Hypothalamus (tissue), 51 donors: ENCODE results near the gene ZNF223.
A peak's percentile ranks its signal among the peaks of the same experiment; 100 is the strongest.

Source experiments
- DNase-seq, 51 donors: peaks; one replicate each; lab custom pipeline; 2025; lab: John Stamatoyannopoulos, UW

ZNF223 gene

GRCh38 chr19:44051650-44052402 lies at the start of gene ZNF223:
ZNF223 (plus strand) TSS chr19:44052036; CDS start chr19:44055177, 3,141 bp downstream.
- DNase-seq, result peak; percentile 46 to 98 (median 94)

GRCh38 chr19:44002212-44002565 lies 49.6 kb upstream of the ZNF223 start:
- DNase-seq, result no peak

- peak; percentile 29 to 96 (median 87) for DNase-seq
These were observed 49.0 kb upstream of the ZNF223 start, which contains the start of gene ZNF230 for GRCh38 chr19:44002566-44003460. ZNF230 (plus strand) TSS chr19:44002957; CDS start chr19:44007079, 4,122 bp downstream.

DNA sequence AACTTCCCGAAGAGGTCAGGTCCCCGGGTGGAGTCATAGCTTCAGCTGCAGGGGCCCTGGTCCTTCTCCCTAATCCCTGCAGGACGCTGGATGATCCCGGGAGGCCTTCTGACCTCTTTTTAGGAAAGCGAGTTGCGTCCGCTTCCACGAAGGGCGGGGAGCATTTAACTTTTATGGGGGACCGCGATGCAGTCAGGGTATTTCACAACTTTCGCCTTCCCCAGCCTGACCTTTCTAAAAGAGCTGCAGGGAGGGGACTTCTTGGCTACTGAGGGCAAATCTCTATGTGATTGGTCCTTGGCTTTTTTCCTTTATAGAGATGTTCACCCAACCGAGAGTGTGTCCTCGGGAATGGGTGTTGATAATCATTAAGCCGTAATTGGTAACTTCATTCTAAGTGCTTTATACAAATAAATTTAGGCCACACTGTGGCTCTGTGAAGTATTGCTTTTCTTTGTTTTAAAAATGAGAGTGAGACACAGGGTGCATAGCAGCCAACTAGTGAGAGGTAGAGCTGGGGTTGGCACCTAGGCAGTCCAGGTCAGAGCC lies 48.3 kb upstream of the ZNF223 start:
- peak in 4 of 51 donors; percentile 1 to 3 (median 2) for DNase-seq

DNA sequence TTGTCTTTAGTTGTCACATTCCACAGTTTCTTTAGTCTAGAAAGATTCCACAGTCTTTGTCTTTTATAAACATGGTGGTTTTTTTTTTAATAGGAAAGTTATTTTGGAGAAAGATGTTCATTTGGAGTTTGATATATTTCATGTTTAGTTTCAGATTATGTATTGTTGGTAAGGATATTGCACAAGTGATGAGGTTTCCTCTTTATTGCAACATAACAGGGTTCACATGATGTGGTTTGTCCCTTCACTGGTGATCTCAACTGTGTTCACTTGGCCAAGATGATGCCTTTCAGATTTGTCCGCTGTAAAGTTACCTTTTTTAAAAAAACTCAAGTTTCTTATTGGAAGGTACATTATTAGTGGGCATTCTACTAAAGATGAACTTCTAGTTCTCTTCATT lies 45.9 kb upstream of the ZNF223 start:
- no peak for DNase-seq

GRCh38 chr19:44007473-44007872 lies 44.4 kb upstream of the ZNF223 start:
- no peak for DNase-seq

GRCh38 chr19:44010468-44010867 lies 41.4 kb upstream of the ZNF223 start:
- no peak for DNase-seq

DNA sequence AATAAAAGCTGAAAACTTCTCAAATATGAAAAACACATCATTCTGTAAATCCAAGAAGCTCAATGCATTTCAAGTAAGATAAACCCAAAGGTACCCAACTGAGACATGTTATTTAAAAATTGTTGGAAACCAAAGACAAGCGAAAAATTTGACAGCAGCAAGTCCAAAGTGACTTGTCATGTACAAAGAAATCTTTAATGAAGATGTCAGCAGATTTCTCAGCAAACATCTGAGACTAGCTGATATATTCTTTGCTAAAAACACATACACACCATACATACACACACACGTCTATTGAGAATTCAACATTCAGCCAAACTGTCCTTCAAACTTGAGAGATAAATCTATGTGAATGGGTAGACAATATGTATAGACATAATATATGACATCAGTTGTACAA lies 32.3 kb upstream of the ZNF223 start:
- no peak for DNase-seq

DNA sequence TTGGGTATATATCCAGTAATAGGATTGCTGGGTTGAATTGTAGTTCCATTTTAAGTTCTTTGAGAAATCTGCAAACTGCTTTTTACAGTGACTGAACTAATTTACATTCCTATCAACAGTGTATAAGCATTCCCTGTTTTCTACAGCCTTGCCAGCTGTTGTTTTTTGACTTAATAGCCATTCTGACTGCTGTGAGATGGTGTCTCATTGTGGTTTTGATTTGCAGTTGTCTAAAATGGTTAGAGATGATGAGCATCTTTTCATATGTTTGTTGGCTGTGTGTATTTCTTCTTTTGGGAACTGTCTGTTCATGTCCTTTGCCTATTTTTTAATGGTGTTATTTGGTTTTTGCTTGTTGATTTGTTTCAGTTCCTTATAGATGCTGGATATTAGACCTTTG lies 30.6 kb upstream of the ZNF223 start:
- DNase-seq, result no peak

- no peak for DNase-seq
These were observed 27.0 kb upstream of the ZNF223 start for GRCh38 chr19:44024900-44025216.

DNA sequence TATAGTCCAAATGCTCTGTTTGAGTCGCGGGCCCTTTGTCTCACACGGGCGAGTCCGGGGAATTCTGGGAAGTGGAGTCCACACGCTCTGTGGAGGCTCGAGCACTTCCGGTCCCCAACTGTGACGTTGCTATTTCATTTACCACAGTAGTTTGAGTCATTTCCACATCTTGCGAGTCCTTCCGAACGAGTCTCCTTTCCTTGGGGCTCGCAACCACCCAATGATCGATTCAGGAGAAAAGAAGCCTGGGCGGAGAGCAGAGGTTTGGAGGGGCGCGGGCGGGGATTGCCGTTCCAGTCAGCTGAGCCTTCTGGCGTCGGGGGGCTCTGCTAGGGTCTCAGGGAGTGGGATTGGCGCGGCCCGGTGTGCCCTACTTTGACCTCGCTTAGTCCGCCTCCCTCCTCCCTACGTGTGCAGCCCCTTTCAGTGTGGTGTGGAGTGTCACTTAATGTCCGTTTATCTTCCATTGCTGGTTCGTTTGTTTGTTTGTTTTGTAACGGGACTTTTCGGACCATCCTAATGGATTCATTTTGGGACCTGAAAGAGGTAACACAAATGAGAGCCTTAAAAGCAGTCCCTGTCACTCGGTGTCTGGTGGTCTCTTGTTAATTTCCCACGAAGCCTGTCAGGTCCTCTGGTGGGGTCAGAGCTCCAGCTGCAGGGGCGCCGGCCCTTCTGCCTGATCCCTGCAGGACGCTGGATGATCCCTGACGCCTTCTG lies 26.5 kb upstream of the ZNF223 start, which contains the start of gene ZNF222:
ZNF222 (plus strand) TSS at position 163 of the 720 bp plus-strand sequence; CDS start at position 221, 58 bp downstream.
- DNase-seq, result peak in 50 of 51 donors; percentile 16 to 89 (median 71)

DNA sequence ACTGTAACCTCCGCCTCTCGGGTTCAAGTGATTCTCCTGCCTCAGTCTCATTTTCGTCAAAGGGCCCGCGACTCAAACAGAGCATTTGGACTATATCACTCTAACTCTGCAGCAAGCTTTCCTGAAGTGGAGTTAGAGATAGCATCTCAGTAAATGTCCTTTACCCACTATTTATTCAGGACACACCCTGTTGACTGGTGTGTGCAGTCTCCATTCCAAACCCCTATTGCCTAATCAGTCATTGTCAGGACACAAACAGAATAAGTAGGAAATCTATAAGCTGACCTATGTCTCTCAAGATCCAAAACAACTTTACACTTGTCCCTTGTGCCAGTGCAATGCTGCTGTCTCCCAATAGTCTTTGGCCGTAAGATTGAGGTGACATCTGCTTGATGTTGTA lies 25.2 kb upstream of the ZNF223 start:
- no peak for DNase-seq

GRCh38 chr19:44032001-44032610 lies 19.7 kb upstream of the ZNF223 start:
- DNase-seq, result no peak

- DNase-seq, result no peak
These were observed 9.7 kb upstream of the ZNF223 start for GRCh38 chr19:44042147-44042546.

DNA sequence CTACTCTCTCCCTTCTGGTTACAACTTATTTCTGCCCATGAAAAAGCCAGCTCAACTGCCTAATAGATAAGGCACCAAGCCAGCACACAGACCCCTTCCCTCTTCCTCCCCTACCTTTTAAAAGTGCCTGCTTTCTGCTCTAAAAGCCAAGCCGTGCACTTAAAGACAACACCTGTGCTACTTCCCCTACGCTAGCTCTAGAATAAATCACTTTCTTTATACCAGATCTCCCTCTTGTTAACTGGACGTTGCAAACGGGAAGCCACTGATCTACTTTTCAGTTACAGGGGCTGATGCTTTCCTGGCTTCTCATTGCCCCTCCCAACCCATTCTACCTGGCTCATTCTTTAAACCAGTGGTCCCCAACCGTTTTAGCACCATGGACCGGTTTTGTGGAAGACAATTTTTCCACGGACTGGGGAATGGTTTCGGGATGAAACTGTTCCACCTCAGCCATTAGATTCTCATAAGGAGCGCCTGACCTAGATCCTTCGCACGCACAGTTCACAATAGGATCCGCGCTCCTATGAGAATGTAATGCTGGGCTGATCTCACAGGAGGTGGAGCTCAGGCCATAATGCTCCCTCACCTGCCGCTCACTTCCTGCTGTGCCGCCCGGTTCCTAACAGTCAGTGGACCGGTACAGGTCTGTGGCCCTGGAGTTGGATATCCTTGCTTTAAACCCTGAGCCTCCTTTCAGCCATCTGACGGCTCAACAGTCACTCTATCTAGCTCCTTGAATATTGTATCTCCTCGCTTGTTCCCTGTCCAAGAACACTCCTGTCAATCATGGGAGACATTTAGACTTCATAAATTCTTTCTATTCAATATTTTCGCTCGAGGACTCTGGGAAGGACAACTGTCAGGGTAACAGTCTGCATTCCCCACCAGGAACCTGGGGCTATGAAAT lies 841 bp upstream of the ZNF223 start:
- DNase-seq, result peak in 12 of 51 donors; percentile 0 to 33 (median 10)

DNA sequence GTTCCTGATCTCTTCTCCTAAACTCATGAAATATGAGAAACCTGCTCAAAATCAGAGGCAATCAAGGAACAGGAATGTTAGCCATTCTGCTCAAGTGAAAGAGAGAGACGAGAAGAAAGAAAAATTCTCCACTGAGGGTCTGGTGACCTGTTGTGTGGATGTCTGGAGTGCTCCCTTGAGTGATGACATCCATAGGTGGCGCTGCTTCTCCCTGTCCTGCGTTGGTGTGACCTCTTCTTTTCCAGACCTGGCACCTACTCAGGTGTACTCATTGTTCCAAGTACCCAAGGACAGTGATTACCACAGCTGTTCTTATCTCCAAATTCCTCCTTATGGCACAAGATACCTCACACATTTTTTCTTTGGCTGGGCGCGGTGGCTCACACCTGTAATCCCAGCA lies 4.0 kb downstream of the ZNF223 start:
- no peak for DNase-seq

GRCh38 chr19:44059229-44059628 lies 7.4 kb downstream of the ZNF223 start:
- DNase-seq, result no peak

- no peak for DNase-seq
These were observed 9.2 kb downstream of the ZNF223 start for GRCh38 chr19:44061038-44061437.

DNA sequence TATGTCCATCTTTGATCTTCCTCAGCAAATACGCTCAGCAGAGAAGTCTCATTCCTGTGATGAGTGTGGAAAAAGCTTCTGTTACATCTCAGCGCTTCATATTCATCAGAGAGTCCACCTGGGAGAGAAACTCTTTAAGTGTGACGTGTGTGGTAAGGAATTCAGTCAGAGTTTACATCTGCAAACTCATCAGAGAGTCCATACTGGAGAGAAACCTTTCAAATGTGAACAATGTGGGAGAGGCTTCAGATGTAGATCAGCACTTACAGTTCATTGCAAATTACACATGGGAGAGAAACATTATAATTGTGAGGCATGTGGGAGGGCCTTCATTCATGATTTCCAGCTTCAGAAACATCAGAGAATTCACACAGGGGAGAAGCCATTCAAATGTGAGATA lies 14.5 kb downstream of the ZNF223 start:
- DNase-seq, result no peak
